GM21723 (cell line): Measurements from ENCODE around the gene SSB.
"Not testable (repeated sequence)": the region's sequence is repeated elsewhere in the genome, so short reads cannot be mapped to it uniquely, and the experiment has no call there.

Source experiments
- ATAC-seq: cut with Tn5 transposase; IDR thresholded peaks from one replicate; pipeline ENCODE4 v1.9.1; 2021; ENCODE audit warnings: mild to moderate bottlenecking, moderate library complexity; ENCODE audit not compliant: unreplicated experiment

Gene SSB

DNA sequence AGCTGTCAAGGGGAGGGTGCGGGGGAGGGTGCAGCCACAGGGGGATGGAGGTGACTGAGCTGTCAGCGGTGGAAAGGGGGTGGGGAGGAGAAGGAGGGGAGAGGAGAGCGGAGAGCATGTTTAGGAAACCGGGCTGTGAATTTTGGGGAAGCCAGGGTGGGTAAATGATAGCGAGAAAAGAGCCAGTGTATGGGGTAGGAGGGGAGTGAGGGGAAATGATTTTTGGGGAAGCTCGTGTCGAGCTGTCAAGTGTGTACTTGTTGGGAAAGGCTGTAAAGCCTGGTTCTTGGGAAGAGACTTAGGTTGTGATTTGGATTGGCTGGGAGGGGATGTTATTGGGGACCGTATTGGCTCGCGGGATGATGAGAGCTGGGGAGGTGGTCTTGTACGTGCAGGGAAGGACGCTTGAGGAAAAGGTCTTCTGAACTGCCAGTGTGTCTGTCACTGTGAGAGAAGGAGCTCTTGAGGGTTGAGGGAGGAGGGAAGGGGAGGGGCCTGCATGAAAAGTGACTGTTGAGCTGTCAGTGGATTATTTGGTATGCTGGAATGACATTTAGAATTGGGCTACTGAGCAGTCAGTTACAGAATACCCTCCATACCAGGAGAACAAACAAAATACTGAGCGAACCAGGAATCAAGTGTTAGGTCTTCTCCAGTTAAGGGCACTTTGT lies 29.6 kb downstream of the SSB start:
- ATAC-seq: peak; percentile 42

DNA sequence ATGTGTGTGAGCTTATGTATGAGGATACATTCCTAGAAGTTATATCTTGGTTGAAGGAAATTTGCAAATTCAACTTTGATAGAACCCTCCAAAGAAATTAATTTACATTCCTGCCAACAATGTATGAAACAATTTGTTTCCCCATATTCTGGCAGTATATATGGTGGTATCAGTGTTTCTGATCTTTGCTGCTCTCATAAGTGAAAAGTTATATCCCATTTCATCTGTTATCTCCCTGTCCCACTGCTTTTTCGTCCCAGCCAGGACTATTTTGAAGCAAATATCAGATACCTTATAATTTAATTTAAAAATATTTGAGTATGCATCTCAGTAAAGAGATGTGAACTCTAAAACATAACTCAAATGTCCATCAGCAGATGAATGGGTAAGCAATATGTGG lies 35.7 kb downstream of the SSB start:
- no peak for ATAC-seq

DNA sequence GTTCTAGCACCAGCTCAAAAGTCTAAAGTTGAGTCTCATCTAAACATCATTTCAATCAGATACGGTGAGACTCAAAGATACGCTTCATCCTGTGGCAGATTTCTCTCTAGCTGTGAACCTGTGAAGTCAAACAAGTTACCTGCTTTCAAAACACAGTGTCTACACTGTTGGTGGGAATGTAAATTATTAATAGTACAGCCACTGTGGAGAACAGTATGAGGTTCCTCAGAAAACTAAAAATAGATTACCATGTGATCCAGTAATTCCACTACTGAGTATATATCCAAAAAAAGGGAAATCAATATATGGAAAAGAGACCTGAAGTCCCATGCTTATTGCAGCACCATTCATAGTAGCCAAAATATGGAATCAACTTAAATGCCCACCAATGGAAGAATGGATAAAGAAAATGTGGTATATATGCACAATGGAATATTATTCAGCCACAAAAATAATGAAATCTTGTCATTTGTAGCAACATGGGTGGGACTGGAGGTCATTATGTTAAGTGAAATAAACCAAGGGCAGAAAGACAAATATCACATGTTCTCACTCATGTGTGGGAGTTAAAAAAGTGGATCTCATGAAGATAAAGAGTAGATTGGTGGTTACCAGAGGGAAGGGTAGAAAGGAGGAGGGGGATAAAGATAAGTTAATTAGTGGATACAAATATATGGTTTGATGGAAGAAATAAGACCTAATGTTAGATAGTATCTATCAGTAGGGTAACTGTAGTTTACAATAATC lies 40.2 kb downstream of the SSB start:
- no peak for ATAC-seq

DNA sequence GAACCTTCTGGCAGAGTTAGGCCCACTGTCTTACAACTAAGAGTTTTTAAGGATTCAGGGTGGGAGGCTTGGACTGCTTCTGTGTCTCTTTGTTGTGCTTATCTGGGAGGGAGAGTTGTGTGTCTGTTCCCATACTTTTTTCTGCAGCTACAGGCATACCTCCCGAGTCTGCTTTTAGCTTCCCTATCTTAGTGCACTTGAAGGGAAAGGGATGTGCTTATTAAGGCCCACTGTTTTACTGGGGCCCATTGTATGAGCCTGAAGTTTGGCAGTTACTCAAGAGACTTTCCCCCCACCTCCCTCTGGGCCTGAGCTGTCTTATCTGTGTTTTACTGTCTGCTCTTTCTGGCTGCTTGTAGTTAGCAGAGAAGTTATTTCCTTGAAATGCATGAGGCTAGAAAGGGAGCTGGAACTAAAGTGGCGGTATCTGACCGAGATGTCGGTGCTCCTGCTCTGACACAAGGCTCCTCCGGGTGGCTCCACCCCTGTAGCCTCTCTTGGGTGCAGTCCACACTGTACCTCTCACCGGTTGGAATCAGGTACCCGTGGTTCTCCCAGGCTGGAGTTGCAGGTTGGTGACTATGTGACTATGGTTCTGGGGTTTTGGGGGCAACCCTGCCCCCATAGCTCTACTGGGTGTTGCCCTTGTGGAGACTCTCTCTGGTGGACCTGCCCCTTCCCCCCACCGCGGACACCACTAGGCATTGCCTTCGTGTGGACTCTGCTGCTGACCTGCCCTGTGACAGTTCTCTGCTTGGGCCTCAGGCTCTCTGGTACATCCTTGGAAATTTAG lies 41.5 kb downstream of the SSB start:
- ATAC-seq: no peak

DNA sequence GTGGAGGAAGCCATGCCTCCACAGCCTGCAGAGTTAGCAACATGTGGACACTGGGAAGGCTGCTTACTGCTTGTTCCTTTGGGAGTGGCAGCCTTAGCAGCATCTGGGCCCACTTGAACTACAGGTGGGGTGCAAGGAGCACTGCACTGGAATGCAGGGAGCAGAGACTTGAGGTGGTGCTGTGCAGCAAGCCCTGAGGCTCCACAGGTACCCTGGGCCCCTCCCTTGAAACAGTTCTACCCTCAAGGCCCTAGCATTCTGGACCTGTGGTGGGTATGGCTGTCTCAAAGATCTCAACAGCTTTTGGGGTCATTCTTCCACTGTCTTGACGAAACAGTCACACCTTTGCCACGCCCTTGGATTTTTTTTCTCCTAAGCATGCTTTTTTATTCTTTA lies 42.1 kb downstream of the SSB start:
- ATAC-seq: no peak

DNA sequence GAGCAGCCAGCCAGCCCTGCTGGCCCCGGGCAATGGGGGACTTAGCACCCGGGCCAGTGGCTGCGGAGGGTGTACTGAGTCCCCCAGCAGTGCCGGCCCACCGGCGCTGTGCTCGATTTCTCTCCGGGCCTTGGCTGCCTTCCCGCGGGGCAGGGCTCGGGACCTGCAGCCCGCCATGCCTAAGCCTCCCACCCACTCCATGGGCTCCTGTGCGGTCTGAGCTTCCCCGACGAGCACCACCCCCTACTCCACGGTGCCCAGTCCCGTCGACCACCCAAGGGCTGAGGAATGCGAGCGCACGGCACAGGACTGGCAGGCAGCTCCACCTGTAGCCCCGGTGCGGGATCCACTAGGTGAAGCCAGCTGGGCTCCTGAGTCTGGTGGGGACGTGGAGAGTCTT lies 43.0 kb downstream of the SSB start:
- ATAC-seq: not testable (repeated sequence)

DNA sequence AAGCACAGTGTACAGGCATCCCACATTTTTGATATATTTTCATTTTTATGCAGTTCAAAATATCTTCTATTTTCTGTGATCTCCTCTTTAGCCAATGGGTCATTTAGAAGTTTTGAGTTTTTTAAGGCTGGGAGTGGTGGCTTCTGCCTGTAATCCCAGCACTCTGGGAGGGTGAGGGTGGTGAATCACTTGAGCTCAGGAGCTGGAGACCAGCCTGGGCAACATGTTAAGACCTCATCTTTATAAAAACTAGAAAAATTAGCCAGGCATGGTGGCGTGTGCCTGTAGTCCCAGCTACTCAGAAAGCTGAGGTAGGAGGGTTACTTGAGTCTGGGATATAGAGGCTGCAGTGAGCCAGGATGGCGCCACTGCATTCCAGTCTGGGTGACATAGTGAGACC lies 46.3 kb downstream of the SSB start:
- no peak for ATAC-seq

DNA sequence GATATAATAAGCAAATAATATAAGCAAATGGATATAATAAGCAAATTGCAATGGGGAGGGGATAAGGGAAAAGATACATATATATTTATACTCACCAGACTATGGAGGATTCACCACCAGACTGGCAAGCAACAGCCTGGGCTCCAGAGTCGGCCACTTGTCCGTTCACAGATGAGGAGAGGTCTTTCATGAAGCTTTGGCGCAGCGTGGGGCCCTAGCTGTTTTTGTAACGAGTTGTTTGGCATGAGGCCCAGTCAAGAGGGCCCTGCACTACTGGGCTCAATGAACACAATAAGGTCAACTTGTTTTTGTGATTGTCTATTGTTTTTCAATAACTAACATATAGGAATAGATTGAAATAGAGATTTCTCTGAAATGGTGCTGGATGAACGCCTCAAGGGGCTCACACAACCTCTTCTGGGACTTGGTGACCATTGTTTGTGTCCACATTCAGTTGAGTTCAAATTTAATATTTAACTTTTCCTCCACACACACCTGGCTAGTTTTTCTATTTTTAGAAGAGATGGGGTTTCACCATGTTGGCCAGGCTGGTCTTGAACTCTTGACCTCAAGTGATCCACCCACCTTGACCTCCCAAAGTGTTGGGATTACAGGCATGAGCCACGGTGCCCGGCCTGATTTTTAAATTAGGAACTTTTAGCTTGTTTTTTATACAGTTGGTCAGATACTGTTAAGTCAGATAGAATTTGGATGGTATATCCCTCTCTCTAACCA lies 50.5 kb downstream of the SSB start:
- not testable (repeated sequence) for ATAC-seq

DNA sequence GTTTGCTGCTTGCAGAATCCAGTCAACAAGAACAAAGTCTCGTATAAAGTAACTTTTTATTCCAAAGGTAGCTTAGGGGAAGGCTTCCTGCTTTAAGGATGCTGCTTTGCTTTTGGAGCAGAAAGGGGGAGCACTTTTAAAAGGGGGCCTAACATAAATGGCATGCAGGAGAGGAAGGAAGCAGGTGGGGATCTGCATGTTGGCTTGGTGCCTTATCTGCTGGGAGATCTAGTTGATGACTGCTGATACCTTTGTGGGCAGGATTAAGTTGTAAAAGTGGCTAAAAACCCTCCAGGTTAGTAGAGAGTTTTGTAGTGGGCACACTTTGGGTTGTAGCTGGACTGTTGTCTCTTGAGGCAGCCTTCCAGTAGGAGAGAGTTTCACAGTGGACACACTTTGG lies 51.0 kb downstream of the SSB start:
- ATAC-seq: no peak

DNA sequence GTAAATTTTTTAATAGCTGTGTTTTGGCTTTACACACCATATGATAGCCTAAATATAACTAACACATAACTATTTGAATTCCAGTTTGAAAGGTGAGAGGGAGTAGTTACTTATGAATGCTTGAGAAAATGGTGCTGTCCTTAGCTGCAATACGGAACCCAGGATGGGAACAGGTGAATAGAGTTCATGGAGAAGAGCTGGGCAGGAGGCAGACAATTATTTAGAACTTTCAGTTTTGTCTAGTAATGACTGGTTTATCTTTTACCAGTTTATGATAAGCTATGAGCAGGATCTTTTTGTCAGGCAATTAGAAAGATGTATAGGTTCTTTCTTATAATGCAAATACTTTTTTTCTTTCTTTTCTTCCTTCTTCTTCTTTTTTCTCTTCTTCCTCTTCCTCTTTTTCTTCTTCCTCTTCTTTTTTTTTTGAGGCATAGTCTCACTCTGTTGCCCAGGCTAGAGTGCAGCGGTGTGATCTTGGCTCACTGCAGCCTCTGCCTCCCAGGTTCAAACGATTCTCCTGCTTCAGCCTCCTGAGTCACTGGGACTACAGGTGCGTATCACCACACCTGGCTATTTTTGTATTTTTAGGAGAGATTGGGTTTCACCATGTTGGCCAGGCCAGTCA lies 54.5 kb downstream of the SSB start:
- ATAC-seq: no peak

DNA sequence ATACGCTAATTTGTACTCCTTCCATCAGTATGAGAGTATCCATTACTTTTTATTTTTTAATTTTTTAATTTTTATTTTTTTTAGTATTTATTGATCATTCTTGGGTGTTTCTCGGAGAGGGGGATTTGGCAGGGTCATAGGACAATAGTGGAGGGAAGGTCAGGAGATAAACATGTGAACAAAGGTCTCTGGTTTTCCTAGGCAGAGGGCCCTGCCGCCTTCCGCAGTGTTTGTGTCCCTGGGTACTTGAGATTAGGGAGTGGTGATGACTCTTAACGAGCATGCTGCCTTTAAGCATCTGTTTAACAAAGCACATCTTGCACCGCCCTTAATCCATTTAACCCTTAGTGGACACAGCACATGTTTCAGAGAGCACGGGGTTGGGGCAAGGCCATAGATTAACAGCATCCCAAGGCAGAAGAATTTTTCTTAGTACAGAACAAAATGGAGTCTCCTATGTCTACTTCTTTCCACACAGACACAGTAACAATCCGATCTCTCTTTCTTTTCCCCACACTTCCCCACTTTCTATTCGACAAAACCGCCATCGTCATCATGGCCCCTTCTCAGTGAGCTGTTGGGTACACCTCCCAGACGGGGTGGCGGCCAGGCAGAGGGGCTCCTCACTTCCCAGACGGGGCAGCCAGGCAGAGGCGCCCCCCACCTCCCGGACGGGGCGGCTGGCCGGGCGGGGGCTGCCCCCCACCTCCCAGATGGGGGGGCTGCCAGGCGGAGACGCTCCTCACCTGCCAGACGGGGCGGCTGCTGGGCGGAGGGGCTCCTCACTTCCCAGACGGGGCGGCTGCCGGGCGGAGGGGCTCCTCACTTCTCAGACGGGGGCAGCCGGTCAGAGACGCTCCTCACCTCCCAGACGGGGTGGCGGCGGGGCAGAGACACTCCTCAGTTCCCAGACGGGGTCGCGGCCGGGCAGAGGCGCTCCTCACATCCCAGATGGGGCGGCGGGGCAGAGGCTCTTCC lies 56.9 kb downstream of the SSB start:
- ATAC-seq: not testable (repeated sequence)

DNA sequence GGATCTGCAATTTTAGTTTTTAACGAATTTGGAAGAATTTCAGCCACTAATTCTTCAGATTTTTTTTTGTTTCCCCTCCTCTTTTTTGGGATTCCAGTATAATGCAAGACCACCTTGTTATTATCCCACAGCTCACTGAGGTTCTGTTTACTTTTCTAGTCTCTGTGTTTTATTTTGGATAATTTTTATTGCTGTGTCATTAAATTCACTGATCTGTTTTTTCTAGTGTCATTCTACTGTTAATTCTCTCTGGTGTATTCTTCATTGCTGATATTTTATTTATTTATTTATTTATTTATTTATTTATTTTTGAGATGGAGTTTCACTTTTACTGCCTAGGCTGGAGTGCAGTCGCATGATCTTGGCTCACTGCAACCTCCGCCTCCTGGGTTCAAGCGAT lies 60.8 kb downstream of the SSB start:
- no peak for ATAC-seq

DNA sequence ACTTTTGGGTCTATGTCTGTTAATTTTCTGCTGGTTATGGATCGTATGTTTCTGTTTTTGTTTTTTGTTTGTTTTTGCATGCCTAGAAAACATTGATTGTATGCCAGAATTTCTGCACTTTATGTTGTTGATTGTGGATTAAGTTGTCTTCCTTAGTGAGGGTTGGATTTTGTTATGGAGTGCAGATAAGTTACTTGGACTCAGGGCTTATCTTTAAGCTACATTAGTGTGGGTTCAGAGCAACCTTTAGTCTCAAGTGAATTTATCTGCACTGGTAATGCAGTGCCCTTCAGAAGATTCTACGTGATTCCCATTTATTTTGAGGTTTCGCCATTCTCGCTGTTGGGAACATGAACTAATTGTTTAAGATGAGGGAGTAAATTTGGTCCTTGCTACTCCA lies 61.5 kb downstream of the SSB start:
- ATAC-seq: no peak
